ENCODE data around the gene KCNK3.

The KCNK3 gene

DNA sequence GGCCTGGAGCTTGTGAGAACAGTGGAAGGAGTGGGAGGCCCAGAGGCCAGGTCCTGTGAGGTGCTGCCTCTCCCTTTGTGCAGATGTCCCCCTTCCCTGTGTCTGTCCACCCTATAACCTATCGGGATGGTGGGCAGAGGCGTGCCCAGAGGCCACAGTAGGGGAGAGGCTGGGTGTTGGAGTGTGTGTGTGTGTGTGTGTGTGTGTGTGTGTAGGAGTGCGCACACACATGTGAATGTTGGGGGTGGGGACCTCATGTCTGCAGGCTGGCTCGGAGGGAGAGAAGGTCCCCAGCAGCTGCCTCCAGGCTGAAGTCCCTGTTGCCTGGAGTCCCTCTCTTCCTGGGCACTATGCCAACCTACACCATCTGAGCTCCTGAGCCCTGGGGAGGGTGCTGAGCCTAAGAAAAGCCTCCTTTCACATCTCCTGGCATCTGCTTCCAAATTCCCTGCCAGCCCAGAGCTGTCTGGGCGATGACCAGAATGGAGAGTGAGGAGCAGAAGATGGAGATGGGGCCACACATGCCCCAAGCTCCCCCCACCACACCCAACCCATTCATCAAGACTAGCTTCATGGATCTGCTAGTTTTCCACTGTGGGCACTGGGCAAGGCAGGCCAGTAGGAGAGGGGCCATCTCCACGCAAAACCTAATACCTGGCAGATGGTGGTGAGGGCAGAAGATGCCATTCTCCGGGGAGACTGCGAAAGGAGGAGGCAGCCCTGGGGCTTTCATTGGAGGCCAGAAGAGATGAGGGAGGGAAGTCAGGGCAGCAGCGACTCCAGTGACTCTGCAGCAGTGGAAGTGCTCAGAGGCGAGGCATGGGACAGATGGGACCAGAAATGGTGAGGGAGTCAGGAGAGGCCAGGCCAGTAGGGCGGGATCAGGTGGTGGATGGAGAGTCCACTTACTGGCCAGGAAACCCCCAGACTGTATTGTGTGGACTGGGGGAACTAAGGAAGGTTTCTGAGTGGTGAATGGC lies 20.3 kb downstream of the KCNK3 start:
- no peak for DNase-seq (ENCODE audit: low read depth)

DNA sequence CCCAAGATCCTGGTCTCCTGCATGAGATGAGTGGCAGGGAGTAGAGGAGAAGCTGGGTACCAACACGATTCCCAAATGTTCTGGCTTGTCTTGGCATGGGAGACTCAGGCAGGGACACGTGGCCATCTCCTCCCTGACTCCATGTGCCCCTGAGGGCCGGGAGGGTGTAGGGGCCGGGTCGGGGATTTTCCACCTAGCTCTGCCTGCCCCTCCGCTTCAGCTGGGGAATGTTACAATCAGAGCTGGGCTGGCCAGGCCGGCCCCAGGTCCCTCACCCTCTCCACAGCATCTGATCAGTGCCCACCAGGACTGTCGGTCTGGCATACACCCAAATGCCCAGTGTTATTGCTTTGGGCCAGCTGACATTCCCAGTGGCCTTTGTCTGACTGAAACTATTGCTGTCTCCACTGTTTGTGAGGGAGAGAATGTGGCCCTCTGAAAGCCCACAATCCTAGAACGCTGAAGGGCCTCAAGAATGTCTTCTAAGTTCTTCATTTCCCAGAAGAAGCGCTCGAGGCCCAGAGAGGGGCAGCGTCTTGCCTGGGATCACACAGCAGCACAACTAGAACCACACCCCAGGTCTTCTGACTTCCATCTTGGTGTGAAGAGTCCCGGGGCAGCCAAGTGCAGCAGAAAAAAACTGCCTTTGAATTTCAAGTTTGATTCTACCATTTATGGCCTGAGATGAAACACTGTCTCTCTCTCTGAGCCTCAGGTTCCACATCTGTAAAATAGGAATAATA lies 23.2 kb downstream of the KCNK3 start:
- no peak for DNase-seq (ENCODE audit: low read depth)

DNA sequence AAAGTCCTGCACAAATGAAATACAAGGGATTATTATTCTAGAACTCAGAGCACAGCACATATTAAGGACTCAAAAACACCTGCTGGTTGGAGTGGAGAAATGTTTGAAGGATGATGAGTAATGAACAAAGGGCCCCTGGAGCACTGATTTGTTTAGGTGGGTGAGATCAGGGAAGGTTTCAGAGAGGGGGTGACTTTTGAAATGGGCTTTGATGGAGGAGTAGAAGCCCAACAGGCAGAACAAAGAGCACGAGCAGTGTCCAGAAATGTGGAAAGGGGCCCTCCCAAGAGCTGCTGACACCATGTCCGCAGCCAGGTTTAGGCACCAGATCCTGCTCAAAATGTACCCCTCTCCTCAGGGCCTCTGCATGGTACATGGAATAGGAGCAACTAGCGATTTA lies 23.8 kb downstream of the KCNK3 start:
- no peak for DNase-seq (ENCODE audit: low read depth)

DNA sequence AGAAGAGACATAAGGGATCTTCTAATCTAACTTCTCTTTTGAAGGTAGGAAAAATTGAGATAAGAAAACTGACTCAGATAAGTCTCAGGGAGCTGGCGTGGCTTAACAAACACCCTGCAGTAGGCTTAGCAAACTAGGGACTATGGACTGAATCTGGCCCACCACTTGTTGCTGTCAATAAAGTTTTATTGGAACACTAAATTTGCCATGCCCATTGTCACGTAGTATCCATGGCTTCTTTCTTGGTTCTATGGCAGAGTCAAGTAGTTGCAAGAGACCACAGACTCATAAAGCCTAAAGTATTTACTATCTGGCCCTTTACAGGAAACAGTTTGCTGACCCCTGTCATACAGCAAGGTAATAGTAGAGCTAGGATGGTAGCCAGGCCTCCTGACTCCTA lies 24.2 kb downstream of the KCNK3 start:
- DNase-seq (ENCODE audit: low read depth) = no peak

DNA sequence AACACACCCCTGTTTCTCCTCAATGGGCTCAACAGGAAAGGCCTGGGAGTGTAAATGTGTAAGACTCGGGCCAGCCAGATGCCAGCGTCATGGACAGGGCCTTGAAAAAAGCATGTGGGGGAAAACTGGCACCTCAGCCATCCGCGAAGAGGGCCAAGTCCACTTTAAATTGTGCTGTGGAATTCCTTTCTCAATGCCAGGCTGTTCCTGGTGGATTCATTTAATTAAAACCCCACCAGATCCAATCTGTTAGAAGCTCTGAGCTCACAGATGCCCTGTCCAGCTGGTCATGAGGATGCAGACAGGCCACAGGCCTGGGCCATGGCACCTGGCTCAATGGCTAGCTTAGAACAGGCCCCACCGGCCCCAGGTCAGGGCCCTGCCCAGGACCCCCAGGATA lies 24.8 kb downstream of the KCNK3 start:
- no peak for DNase-seq (ENCODE audit: low read depth)

DNA sequence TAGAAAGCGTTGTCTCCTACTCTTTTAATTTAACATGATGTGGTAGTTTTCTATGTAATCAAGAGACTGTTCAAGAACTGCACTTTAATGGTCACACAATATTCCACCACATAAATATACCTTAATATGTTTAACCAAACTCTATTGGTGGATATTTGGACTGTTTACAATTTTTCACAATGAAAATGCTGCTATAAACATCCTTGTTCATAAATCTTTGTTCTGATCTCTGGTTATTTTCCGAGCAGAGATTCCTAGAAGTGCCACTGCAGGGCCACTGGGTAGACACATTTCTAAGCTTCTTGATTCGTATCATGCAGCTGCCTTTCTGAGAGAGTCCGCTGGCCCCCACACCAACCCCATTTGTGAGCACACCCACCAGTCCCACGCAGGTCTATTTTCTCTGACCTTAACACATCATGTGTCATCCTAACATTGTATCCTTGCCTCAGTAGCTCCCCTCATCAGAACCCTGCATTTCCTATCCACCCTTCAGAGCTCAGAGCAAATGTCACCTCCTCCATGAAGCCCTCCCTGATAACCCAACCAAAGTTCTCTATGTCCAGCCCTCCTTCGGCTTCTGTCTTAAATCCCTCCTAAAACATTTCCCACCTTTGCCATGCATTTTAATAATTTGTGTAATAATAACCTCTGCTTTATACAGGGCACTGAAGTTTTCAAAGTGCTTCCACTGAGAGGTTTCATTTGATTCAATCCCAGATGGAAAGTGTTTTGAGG lies 26.6 kb downstream of the KCNK3 start:
- DNase-seq (ENCODE audit: low read depth) = no peak

DNA sequence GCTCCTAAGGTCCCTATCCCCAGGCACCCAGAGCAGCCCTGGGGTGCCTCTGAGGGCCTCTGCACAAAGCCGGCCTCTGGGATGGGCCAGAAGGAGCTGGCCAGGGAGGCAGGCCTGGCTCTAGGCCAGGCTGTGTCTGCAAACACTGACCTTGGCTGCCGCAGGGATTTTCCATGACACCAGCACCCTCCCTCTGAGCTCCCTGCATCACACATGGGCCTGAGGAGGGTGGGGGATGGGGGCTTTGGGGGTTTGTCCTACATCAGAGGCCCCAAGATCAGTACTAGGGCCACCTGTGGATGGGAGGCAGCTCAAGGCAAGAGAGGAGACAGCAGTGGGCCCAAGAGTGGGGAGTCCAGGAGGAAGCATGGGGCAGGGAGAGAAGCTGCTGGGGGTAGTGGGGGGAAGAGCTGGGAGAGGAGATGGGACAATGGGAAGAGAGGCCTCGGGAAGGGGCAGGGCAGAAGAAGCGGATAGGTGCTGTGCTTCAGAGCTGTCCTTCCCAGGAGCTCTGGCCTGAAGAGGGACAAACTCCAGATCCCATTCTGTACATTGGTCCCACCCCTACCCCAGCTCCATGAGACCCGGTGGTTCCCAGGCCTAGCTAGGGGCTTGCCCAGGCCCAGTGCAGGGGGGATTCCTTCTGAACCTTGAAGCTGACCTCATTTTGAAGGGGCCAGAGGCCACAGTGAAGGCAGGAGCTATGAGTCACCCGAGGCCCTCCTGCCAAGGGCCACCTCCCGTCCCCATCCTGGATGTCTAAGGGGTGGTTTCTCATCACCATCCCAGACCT lies 28.0 kb downstream of the KCNK3 start:
- DNase-seq (ENCODE audit: low read depth) = no peak

DNA sequence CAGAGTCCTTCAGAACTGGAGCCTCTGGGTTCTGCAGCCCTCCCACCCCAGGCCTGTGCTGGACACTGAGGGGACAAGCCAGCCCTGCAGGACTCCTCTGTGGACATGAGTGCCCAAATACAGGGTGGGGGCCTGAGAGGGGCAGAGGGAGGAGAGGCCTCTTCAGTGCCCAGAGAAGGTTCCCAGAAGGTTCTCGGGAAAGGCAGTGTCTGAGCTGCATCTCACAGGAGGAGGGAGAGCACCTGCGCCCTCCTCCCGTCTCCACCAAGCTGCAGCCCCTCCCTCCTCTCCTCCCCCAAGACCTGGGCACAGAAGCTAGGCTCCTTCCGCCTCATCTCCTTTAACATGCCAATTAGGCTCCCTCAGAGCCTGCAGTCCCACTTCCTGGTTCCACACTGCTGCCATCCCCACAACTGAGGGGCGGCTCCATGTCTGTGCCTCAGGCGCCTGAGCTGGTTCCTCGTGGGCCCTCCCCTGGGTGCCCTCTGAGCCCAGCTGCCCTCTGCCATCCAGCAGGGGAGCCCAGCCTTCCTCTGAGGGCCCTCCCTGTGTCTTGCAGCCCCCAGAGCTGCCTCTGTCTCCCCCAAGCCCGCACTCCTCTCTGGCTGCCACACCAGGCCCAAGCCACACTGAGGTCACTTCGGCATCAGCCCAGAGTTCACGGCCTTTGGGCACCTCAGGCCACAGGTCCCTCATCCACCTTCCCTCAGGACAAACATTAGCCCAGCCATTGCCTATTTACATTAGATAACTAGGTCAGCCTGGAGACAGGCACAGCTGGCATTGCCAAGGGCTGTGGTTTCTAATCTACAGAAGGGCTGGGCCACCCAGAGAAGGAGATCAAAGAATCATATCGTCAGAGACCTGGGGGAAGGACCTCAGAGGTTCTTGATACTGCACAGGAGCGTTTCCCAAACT lies 28.9 kb downstream of the KCNK3 start:
- DNase-seq (ENCODE audit: low read depth) = no peak

DNA sequence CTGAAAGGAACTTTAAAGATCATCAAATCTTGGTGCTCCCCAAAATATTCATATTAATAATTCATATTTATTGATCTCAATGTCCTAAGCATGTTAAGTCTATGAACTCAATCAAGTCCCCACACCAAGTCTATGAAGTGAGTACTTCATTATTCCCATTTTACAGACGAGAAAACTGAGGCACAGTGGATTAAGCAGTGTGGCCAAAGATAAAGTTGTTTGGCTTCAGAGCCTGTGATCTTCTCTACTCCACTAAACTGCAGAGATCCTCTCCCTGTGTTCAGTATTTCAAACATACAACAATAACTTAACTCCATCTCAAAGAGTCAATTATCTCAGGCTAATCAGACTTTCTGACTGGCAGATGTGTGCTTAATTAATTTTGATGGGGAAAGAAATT lies 29.8 kb downstream of the KCNK3 start:
- DNase-seq (ENCODE audit: low read depth) = no peak

DNA sequence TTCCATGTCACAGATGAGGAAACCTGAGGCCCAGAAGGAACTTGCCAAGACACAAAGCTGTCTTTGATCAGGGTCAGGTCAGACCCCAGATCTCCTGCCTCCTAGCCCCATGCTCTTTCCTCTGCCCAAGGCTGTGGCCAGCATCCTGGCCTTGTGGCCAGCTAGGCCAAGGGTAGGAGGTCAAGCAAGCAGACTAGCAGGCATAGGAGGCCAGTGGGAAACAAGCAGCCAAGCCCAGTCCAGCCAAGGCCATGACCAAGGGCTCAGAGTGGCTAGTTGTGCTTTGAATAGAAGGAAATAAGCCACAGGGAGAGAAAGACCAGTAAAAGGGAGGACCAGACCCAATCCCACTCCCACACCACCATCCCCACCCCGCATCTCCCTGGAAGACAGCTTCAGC lies 30.4 kb downstream of the KCNK3 start:
- no peak for DNase-seq (ENCODE audit: low read depth)

DNA sequence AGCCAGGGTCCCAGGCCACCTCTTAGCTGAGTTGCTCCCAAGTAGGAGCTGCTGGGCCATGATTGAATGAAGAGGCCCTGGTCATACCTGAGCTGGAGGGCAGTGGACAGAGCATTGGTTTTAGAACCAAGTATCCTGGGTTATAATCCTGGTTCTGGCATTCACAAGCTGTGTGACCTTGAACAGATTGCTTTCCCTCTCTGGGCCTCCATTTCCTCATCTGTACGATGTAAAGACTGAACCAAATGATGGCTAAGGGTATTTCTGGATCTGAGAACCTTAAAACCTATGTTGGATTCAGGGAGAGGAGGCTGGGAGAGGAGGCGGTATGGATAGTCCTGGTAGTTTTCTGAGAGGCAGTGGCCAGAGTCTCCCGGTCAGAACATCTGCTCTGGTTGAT lies 31.0 kb downstream of the KCNK3 start:
- DNase-seq (ENCODE audit: low read depth) = no peak

DNA sequence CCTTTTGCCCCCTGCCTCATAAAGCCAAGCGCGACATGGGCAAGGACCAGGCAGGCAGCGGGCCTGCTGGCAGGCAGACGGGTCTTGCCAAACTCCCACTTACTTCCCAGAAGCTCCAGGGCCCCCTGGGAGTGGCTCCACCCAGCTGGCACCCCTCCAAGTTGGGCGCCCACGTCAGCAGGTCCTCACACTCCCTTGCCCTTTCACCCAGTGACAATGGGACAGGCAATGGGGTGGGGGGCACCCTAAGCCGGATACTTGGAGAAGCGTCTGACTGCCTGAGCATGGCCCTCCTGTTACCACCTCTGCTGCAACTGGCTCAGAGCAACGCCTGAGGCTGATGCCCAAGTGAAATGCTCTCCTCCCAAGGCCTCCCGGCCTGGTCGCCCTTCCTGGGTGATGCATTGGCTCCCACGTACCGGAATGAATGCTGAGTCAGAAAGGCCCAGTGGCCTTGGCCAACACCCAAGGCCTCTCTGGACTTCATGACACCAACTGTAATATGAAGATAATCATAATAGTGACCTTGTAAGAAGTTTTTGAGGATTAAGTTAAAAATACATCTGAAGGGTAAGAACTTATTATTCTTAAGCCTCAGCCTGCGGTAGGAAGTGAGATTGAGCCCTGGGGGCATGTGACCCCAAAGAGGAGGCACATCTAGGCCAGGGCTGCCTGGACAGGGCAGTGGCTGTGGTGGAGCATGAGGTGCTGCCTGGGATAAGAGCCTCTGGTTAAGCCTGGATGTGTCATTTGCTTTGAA lies 31.6 kb downstream of the KCNK3 start:
- DNase-seq (ENCODE audit: low read depth) = peak; percentile 78

DNA sequence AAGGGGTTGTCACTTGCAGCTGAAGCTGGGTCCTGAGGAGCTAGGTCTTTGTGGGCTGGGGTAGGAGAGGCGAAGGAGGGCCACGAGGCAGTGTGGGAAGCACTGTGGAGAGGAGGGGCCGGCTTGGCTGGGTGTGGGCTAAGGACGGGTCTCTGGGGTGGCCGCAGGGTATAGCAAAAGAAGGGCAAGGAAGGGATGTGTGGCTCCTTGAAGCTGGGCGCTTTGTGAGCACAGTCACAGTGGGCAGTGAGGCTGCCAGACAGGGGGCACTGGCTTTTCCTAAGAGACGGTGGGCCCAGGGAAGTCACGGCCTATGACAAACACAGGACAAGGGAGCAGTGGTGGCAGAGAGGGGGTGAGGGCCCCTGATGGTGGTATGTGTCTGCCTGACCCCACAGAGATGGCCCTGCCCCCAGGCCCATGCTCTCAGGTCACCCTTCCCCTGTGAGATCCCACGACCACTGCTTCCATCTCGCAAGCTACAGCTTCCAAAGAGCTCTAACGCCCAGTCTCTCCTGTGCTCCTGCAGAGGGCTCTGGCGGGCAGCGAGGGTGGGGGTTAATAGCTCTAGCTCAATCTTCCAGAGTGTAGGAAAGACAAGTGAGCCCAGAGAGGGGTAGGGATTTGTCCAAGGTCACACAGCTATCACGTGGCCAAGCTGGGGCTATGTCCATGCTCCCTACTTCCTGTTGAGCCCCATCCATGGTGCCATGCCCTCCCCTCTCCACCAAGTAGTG lies 32.4 kb downstream of the KCNK3 start:
- no peak for DNase-seq (ENCODE audit: low read depth)

DNA sequence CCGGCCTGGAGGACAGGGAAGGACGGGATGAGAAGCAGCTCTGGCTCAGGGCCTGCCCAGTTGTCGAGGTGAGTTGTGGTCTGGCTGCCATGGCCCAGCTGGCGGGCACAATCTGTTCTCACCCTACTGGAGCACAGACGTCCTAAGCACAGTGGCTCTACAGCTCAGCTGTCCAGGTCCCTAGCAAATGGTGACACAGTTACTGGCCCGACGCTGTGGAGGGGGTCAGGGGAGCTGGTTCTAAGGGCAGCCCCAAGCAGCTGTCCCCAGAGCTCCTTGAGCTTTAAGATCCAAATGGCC lies 32.9 kb downstream of the KCNK3 start:
- no peak for DNase-seq (ENCODE audit: low read depth)

DNA sequence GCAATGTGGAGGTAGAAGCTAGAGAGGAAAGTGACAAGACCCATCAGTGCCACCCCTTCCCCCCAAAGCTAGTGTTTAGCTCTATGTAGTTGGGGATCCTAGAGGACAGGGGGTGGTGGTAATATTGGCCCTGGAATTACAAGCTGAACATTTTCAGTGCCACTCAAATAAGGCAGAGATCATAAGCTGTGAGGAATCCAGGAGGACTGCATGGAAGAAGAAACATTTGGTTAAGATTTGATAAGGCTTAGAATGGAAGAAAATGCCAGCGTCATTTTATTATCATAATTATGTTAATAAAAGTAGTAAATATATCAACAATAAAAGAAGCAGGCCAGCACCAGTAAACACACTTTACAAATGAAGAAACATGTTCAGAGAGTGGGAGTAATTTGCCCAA lies 33.7 kb downstream of the KCNK3 start:
- DNase-seq (ENCODE audit: low read depth) = no peak

DNA sequence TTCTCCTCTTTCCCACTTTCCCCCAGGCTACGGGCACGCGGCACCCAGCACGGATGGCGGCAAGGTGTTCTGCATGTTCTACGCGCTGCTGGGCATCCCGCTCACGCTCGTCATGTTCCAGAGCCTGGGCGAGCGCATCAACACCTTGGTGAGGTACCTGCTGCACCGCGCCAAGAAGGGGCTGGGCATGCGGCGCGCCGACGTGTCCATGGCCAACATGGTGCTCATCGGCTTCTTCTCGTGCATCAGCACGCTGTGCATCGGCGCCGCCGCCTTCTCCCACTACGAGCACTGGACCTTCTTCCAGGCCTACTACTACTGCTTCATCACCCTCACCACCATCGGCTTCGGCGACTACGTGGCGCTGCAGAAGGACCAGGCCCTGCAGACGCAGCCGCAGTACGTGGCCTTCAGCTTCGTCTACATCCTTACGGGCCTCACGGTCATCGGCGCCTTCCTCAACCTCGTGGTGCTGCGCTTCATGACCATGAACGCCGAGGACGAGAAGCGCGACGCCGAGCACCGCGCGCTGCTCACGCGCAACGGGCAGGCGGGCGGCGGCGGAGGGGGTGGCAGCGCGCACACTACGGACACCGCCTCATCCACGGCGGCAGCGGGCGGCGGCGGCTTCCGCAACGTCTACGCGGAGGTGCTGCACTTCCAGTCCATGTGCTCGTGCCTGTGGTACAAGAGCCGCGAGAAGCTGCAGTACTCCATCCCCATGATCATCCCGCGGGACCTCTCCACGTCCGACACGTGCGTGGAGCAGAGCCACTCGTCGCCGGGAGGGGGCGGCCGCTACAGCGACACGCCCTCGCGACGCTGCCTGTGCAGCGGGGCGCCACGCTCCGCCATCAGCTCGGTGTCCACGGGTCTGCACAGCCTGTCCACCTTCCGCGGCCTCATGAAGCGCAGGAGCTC lies 35.4 kb downstream of the KCNK3 start:
- DNase-seq (ENCODE audit: low read depth) = no peak

DNA sequence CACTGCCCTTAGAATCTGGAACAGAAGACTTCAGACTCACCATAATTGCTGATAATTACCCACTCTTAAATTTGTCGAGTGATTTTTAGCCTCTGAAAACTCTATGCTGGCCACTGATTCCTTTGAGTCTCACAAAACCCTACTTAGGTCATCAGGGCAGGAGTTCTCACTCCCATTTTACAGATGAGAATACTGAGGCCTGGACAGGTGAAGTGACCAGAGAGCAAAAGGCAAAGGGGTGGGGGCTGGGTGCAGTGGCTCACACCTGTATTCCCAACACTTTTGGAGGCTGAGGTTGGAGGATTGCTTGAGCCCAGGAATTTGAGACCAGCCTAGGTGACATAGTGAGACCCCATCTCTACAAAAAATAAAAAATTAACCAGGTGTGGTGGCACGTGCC lies 36.8 kb downstream of the KCNK3 start:
- DNase-seq (ENCODE audit: low read depth) = no peak
